CD4-positive, alpha-beta T cell treated with Interleukin-15 for 1 hour (primary cell): Measurements from ENCODE around the gene ANKRD34A.
A peak's percentile ranks its signal among the peaks of the same experiment; 100 is the strongest.

Experiments
- DNase-seq: peaks from one replicate; pipeline ENCODE4 v3.0.0-alpha.2; 2020

Gene ANKRD34A

DNA sequence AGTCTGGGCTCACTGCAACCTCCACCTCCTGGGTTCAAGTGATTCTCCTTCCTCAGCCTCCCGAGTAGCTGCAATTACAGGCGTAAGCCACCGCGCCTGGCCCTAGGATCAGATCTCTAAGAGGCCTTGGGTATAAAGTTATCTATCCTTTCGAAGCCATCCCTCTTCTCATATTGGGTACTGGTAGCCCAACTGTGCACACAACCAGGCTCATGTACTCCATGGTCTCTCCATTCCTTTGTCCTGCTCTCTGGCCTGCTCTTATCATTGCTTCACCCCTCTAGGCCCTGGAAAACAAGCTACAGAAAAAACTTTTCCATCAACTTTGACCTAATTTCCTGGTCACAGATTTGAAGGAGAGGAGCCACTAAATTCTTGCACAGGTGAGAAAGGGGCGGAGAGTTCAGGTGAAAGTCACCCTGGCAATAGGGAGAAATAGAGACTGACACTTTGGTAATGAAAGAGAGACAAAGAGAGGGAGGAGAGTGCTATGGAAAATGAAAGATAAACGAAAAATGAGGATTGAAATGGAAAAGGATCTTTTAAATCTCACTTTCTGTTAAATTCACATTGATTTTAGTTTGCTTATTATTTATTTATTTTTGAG is 26.0 kb upstream of the ANKRD34A start:
- DNase-seq = no peak

GRCh38 chr1:145988773-145989172 is 24.4 kb upstream of the ANKRD34A start:
- no peak for DNase-seq

DNA sequence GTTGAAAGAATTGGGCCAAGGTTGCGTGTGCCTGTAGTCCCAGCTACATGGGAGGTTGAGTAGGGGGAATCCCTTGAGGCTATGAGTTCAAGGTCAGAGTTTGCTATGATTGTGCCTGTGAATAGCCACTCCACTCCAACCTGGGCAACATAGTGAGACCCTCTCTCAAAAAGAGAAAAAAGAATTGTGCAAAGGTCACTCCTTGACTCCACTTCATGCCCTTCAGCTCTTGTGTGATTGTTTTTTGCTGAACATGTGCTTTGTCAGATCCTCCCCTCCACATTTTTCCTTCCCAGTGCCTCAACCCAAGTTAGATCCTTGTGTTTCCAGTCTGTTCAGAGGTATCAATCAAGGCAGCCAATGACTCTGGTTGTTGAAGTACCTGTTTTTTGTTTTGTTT is 23.6 kb upstream of the ANKRD34A start:
- DNase-seq = no peak

GRCh38 chr1:145986551-145986950 is 22.2 kb upstream of the ANKRD34A start:
- no peak for DNase-seq

DNA sequence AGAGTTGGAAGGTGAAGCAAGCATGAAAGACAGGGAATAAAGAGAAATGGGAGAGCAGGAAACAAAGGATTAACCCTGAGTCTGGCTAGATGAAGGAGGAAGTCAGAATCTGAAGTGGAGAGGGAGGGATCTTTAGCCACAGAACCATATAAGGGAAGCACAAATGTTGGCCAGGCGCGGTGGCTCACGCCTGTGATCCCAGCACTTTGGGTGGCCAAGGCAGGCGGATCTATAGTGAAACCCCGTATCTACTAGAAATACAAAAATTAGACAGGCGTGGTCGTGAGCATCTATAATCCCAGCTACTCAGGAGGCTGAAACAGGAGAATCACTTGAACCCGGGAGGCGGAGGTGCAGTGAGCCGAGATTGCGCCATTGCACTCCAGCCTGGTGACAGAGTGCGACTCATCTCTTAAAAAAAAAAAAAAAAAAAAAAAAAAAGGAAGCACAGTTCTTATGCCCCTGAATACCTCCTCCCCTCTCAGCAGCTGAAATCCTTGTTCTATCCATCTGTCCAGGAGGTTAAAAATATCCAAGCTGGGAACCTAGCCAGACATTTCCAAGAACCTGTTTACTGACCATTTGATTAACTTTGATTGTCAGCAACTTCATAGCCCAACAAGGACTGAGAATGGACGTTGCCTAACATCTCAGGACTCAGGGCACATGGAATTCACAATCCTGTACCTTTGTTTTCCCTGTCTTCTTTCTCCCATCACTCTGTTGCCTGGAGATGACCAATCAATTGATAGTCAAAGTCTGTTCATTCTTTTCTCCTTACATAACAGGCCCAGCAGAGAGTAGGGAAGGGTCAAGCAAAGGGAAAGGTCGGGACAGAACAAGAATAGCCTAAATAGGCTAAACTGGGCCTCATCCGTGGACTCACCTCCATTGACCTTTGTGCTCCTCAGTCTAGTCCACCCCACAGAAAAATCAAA is 21.4 kb upstream of the ANKRD34A start:
- no peak for DNase-seq

GRCh38 chr1:145985129-145985501 is 20.7 kb upstream of the ANKRD34A start:
- no peak for DNase-seq

- DNase-seq = peak; percentile 42
These were observed 19.8 kb upstream of the ANKRD34A start for GRCh38 chr1:145983960-145984830.

GRCh38 chr1:145983206-145983675 is 18.9 kb upstream of the ANKRD34A start:
- DNase-seq = no peak

- no peak for DNase-seq
These were observed 17.8 kb upstream of the ANKRD34A start for GRCh38 chr1:145982010-145982723.

DNA sequence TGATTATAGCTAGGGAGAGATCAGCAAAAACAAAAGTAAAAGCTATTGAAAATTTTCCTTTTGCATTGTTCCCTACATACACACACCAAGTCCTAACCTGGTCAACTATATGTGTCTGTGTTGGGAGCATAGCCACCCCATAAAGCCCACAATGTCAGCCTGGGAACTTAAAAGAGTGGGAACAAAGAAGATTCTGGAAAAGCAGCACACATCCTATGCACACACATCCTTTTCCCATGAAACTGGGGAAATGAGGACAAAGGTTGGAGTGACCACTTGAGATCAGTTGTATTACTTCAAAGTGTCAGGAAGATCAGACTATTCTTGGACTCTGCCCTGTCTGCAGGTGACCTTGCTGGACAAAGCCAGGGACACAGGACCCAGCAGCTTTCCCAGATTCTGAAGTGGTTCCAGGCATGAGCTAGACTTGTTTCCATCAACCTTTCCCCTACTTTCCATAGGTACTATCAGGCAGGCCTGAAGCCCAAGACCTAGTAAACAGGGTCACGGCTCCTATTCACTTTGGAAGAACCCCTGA is 16.2 kb upstream of the ANKRD34A start:
- no peak for DNase-seq

DNA sequence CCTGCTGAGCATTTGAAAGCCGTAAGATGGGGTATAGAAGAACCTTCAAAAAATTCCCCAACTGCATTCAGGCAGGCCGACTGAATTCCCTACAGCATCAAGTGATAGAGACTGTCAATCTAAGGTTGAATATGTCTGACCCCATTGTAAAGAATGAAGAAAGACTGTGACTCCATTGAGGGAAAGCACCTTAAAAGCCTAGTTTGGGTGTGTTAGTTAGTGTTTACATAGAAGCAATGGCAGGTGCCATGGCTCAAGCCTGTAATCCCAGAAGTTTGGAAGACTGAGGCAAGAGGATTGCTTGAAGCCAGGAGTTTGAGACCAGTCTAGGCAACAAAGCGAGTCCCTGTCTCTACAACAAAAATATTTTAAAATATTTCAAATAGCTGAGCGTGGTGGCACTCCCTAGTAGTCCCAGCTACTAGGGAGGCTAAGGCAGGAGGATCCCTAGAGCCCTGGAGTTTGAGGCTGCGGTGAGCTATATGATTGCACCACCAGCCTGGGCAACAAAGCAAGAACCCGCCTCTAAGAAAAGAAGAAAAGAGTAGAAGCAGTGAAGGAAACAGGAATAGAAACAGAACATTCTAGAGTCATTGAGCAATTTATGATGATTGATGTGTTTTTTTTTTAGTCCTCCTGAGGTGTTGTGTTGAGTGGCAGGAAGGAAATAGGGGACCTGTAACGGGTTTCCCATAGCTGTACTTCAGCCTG is 15.5 kb upstream of the ANKRD34A start:
- peak; percentile 55 for DNase-seq

GRCh38 chr1:145978854-145979745 is 14.7 kb upstream of the ANKRD34A start:
- peak; percentile 94 for DNase-seq

GRCh38 chr1:145978471-145978853 is 14.1 kb upstream of the ANKRD34A start:
- DNase-seq = no peak

GRCh38 chr1:145977486-145978470 is 13.4 kb upstream of the ANKRD34A start:
- peak; percentile 83 for DNase-seq

DNA sequence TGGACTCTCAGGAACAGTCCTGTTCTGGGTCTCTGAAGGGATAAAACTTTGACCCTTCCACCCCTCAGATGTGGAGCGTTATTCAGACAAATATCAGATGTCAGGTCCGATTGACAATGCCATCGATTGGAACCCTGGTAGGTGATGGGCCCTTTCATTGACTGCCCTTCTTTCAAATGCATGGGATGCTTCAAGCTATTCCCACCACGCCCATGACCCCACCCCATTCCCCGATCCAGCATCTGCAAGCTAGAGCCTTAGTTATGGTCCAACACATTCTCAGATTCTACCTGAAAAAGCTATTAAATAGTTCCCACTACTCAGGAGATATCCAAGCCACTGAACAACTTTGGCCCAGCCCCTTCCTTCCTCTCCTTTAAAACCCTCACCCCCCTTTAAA is 12.6 kb upstream of the ANKRD34A start:
- DNase-seq = no peak

- DNase-seq = no peak
These were observed 10.8 kb upstream of the ANKRD34A start for GRCh38 chr1:145975216-145975615.

DNA sequence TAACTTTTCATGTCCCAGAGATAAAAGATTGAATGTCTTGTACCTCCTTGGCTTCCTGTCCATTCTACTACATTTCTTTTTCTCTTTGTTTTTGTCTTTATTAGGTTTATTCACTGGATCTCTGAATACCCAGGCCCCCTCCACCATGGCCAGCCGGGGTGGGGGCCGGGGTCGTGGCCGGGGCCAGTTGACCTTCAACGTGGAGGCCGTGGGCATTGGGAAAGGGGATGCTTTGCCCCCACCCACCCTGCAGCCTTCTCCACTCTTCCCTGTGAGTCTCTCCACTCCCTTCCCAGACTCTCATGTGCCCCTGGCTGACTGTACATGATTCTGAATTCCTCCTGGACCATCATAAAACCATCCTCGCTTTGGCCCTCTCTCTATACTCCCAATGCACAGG is 10.3 kb upstream of the ANKRD34A start:
- no peak for DNase-seq

GRCh38 chr1:145972580-145972979 is 8.2 kb upstream of the ANKRD34A start:
- no peak for DNase-seq

DNA sequence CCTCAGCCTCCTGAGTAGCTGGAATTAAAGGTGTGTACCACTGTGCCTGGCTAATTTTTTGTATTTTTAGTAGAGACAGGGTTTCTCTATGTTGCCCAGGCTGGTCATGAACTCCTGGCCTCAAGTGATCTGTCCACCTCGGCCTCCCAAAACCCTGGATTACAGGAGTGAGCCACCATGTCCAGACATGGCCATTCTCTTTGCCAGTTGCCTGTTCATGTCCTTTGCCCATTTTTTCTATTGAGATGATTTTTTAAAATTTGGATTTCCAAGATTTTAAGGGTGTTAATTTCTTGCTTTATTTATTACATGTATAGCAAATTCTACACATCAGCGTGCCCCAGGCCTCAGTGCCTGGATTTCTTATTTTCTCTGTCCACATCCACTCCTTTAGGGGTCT is 2.9 kb upstream of the ANKRD34A start:
- DNase-seq = no peak
